HuH-7 (cell line): ENCODE measurements around the gene ALDH3B1.

Experiments
- DNase-seq: peaks from one replicate; pipeline ENCODE4 v3.0.0; 2011; ENCODE audit warnings: low spot score

ALDH3B1 gene

GRCh38 chr11:68031144-68031464 is 21.0 kb downstream of the ALDH3B1 start:
- no peak for DNase-seq

- DNase-seq, result no peak
These were observed 21.9 kb downstream of the ALDH3B1 start for GRCh38 chr11:68032003-68032402.

- no peak for DNase-seq
These were observed 23.0 kb downstream of the ALDH3B1 start for GRCh38 chr11:68032997-68033707.

GRCh38 chr11:68033708-68034045 is 23.6 kb downstream of the ALDH3B1 start:
- DNase-seq, result no peak

GRCh38 chr11:68035266-68035876 is 25.2 kb downstream of the ALDH3B1 start:
- no peak for DNase-seq

- DNase-seq, result no peak
These were observed 26.1 kb downstream of the ALDH3B1 start for GRCh38 chr11:68036141-68036716.

- no peak for DNase-seq
These were observed 26.7 kb downstream of the ALDH3B1 start for GRCh38 chr11:68036717-68037239.

GRCh38 chr11:68037411-68038225 is 27.5 kb downstream of the ALDH3B1 start:
- DNase-seq, result peak; percentile 72

- DNase-seq, result peak; percentile 100
These were observed 28.1 kb downstream of the ALDH3B1 start for GRCh38 chr11:68038226-68038717.

GRCh38 chr11:68038718-68039525 is 28.8 kb downstream of the ALDH3B1 start, which contains the start of gene TCIRG1:
Gene TCIRG1 (plus strand): TSS chr11:68039025. CDS start chr11:68041272, 2,247 bp downstream.
- peak; percentile 100 for DNase-seq

- peak; percentile 88 for DNase-seq
These were observed 29.5 kb downstream of the ALDH3B1 start for GRCh38 chr11:68039526-68040086.

- DNase-seq, result peak; percentile 100
These were observed 30.2 kb downstream of the ALDH3B1 start for GRCh38 chr11:68040101-68040956.

GRCh38 chr11:68040957-68041591 is 30.9 kb downstream of the ALDH3B1 start:
- no peak for DNase-seq

- no peak for DNase-seq
These were observed 31.6 kb downstream of the ALDH3B1 start for GRCh38 chr11:68041617-68042218.

GRCh38 chr11:68042219-68043028 is 32.3 kb downstream of the ALDH3B1 start:
- peak; percentile 76 for DNase-seq

- DNase-seq, result no peak
These were observed 32.9 kb downstream of the ALDH3B1 start for GRCh38 chr11:68043029-68043348.

- no peak for DNase-seq
These were observed 33.4 kb downstream of the ALDH3B1 start for GRCh38 chr11:68043349-68044144.
